Glutamatergic neuron (in vitro differentiated cells): ENCODE measurements around the gene FES. TPM values are rescaled to one million over a fixed set of nuclear protein-coding genes. Genes with fewer than 3 reads are reported as not detected.

Experiments used
- DNase-seq: peaks from one replicate; pipeline ENCODE4 v3.0.0; 2022
- H3K27ac Mint-ChIP-seq: one replicate; pipeline ENCODE4 v1.8.0; 2020; ENCODE audit warnings: mild to moderate bottlenecking, mixed read lengths, inconsistent platforms; ENCODE audit not compliant: unreplicated experiment
- H3K27me3 Mint-ChIP-seq: one replicate; pipeline ENCODE4 v1.8.0; 2020; ENCODE audit warnings: mild to moderate bottlenecking, moderate library complexity, mixed read lengths, inconsistent platforms; ENCODE audit not compliant: unreplicated experiment
- H3K36me3 Mint-ChIP-seq: one replicate; pipeline ENCODE4 v1.8.0; 2020; ENCODE audit warnings: mild to moderate bottlenecking, mixed read lengths, inconsistent platforms; ENCODE audit not compliant: unreplicated experiment
- H3K4me1 Mint-ChIP-seq: one replicate; pipeline ENCODE4 v1.8.0; 2020; ENCODE audit warnings: mild to moderate bottlenecking, low read depth, mixed read lengths, inconsistent platforms; ENCODE audit not compliant: unreplicated experiment
- H3K4me3 Mint-ChIP-seq: one replicate; pipeline ENCODE4 v1.8.0; 2020; ENCODE audit warnings: mild to moderate bottlenecking, mixed read lengths, inconsistent platforms; ENCODE audit not compliant: unreplicated experiment
- H3K9me3 Mint-ChIP-seq: one replicate; pipeline ENCODE4 v1.8.0; 2020; ENCODE audit warnings: mild to moderate bottlenecking, moderate library complexity, mixed read lengths, inconsistent platforms; ENCODE audit not compliant: unreplicated experiment
- CTCF ChIP-seq: fragments of 200-600 bp; sonication (generic); IDR thresholded peaks from one replicate; pipeline ENCODE4 v1.5.0; 2021; ENCODE audit not compliant: partially characterized antibody, unreplicated experiment
- long read RNA-seq: library from polyadenylated mRNA; unstranded; transcript quantifications from one replicate; pipeline ENCODE4 v2.0.0, GENCODE V29; 2020; ENCODE audit not compliant: unreplicated experiment
- total RNA-seq: library from RNA; stranded (reverse); fragmentation: NEBNext Ultra II Directional; extraction: Animal tissue kit (Norgen Biotek cat#: 25700); gene quantifications from one replicate; pipeline ENCODE4 v1.2.1, GENCODE V29; 2021; ENCODE audit not compliant: unreplicated experiment

The FES gene
- total RNA-seq, result 3.3 TPM
- long read RNA-seq, partial matches to known transcripts, result 0 of 1 reads
- long read RNA-seq, other reads (novel, unspliced or antisense), result 0 of 1 reads

DNA sequence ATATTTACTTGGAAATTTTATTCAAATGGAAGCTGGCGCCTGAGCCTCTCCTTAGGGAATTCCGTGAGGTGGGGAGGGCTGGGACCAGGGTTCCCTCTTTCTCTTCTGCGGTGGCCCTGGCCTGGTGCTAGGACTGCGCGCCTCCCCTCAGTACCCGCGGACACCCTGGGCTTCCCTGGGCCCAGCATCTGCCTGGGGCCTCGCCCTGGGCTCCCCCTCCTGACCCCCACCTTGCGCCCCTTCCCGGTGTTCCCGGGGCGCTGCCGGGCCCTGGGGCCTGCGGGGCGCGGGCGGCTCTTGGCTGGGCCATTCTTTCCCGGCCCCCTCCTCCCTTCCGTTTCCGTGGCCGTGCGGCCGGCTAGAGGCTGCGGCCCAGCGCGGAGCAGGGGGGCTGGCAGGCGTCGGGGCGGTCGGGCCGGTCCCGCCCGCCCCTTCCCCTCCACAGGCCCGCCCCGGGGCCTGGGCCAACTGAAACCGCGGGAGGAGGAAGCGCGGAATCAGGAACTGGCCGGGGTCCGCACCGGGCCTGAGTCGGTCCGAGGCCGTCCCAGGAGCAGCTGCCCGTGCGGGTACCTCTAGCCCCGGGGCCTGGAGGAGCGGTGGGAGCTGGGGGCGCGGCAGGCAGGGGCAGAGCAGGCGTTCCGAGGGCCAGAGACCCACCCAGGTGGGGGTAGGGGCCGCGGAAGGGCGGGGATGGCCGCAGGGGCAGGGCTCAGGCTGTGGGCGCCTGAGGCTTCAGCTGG is at the start of gene FES:
TSS of gene FES (plus strand) at position 529 of the 743 bp plus-strand sequence. CDS start 542 bp downstream, outside the sequence.
- Mint-ChIP-seq H3K36me3 (no peaks in the 10 kb centered on the region), H3K9me3 (peaks cover 1% of the 10 kb centered on the region), H3K4me3 (no peak within 1 kb of the TSS), H3K27ac (no peak within 1 kb of the TSS), H3K27me3 (peaks cover 5% of the 10 kb centered on the region), H3K4me1 (peaks cover 17% of the 10 kb centered on the region)
- DNase-seq, result no peak
- no peak for TF ChIP-seq CTCF

DNA sequence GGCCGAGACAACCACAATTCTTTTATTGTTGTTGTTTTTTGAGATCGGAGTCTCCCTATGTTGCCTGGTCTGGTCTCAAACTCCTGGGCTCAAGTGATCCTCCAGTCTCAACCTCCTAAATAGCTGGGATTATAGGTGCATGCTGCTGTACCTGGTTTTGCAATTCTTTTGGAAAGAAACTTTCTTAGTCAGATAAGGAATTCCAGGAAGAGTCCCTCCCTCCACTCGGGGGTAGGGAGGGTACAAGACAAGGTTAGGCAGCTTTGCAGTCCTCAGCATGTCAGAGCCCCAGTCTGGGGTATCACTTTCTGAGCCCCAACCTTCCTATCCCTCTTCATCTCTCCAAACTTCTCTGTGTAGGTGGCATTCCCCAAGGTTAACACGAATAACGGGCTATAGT is 49.7 kb upstream of the FES start:
- H3K4me1 Mint-ChIP-seq, result no peaks in the 10 kb centered on the region
- no peaks in the 10 kb centered on the region for H3K36me3 Mint-ChIP-seq
- no peak for TF ChIP-seq CTCF

DNA sequence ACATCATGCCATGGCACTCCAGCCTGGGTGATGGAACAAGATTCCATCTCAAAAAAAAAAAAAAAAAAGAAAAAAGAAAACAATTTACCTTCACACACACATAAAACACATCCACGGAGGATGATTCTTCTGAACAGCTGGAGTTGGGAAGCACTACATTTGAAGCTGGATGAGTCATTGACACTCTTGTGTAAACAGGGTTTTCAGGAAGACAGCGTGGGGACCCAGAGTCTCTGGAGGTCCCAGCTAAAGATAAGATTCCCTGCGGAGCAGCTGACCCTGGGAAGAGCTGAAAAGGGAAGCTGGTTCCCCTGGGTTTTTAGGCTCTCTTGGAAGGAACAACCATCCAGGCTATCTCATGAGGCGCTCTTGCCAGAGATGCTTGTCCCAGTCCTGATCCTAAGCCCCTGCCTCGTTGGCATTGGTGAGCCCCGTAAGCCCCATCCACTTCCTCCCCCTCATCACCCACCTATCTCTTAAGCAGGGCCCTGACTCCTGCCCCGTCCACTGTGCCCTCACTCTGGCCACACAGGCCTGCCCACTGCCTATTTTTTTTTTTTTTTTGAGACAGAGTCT is 47.9 kb upstream of the FES start:
- Mint-ChIP-seq H3K4me3 (no peak overlapping the region), H3K36me3 (no peaks in the 10 kb centered on the region), H3K4me1 (no peaks in the 10 kb centered on the region), H3K27me3 (peaks cover 2% of the 10 kb centered on the region), H3K9me3 (no peaks in the 10 kb centered on the region), H3K27ac (no peak overlapping the region)
- no peak for DNase-seq
- TF ChIP-seq CTCF, result no peak

More for the DNA sequence above, 49.7 kb upstream of the FES start:
- Mint-ChIP-seq H3K4me3 (no peak overlapping the region), H3K27ac (no peak overlapping the region), H3K27me3 (peaks cover 3% of the 10 kb centered on the region), H3K9me3 (no peaks in the 10 kb centered on the region)
- no peak for DNase-seq

- no peak overlapping the region for H3K4me3 Mint-ChIP-seq
- H3K36me3 Mint-ChIP-seq, result no peaks in the 10 kb centered on the region
- no peak overlapping the region for H3K27ac Mint-ChIP-seq
- peaks cover 2% of the 10 kb centered on the region for H3K27me3 Mint-ChIP-seq
- TF ChIP-seq CTCF, result no peak
- H3K9me3 Mint-ChIP-seq, result no peaks in the 10 kb centered on the region
- DNase-seq, result no peak
- no peaks in the 10 kb centered on the region for H3K4me1 Mint-ChIP-seq
Measured at GRCh38 chr15:90837094-90837493, 47.2 kb upstream of the FES start.

DNA sequence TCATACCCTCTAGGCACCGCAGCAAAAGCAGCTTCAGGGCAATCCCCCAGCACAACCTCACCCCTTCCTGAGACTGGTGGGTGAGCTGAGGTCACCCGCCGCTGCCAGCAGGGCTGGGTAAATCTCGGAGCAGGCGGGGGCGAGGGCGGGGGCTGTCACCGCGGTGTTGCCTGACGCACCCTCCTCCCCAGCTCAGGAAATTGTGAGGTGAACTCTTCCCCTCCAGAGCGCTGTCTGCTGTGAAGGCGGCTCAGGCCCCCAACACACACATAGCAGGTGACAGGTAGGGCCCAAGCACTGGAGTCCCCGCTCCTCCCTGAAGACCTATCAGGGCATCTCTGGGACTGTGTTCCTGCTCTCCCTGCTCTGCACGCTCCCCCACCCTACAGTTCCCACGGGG is 46.2 kb upstream of the FES start:
- no peaks in the 10 kb centered on the region for H3K36me3 Mint-ChIP-seq
- no peak for TF ChIP-seq CTCF
- DNase-seq, result no peak
- peaks cover 2% of the 10 kb centered on the region for H3K27me3 Mint-ChIP-seq
- no peak overlapping the region for H3K4me3 Mint-ChIP-seq
- no peaks in the 10 kb centered on the region for H3K9me3 Mint-ChIP-seq
- no peak overlapping the region for H3K27ac Mint-ChIP-seq
- no peaks in the 10 kb centered on the region for H3K4me1 Mint-ChIP-seq
